Measurements from ENCODE around the gene ABL2.

DNA sequence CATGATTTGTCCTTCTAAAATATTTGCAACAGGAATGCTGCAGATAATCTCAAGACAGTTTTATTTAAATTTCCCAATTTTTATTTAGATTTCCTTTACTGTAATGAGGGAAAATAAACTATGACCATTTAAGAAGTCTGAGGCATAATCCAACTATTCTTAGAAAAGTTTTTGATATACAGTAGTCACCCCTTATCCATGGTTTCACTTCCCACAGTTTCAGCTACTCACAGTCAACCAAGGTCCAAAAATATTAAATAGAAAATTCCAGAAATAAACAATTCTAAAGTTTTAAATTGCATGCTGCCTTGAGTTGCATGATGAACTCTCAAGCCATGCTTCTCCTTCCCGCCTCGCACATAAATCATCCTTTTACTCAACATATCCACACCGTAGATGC is 114.3 kb downstream of the ABL2 start:
- TF ChIP-seq, protein P1, sequence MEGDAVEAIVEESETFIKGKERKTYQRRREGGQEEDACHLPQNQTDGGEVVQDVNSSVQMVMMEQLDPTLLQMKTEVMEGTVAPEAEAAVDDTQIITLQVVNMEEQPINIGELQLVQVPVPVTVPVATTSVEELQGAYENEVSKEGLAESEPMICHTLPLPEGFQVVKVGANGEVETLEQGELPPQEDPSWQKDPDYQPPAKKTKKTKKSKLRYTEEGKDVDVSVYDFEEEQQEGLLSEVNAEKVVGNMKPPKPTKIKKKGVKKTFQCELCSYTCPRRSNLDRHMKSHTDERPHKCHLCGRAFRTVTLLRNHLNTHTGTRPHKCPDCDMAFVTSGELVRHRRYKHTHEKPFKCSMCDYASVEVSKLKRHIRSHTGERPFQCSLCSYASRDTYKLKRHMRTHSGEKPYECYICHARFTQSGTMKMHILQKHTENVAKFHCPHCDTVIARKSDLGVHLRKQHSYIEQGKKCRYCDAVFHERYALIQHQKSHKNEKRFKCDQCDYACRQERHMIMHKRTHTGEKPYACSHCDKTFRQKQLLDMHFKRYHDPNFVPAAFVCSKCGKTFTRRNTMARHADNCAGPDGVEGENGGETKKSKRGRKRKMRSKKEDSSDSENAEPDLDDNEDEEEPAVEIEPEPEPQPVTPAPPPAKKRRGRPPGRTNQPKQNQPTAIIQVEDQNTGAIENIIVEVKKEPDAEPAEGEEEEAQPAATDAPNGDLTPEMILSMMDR (IDR thresholded peaks at IDR 0.05 in 4 of 5, conservative IDR thresholded peaks at IDR 0.05 in 1 of 5) = no peak
- TF ChIP-seq POLR2A (IDR thresholded peaks at IDR 0.05) = no peak
